Hippocampal formation (tissue), 2 donors: ENCODE results near the gene USE1.

Experiments used
- DNase-seq, 2 donors: peaks; one replicate each; lab custom pipeline; 2025; lab: John Stamatoyannopoulos, UW

Gene USE1

GRCh38 chr19:17259118-17259780, 44.1 kb downstream of the USE1 start:
- DNase-seq, result no peak

GRCh38 chr19:17259934-17260333, 44.8 kb downstream of the USE1 start:
- DNase-seq, result no peak

GRCh38 chr19:17260842-17261325, 45.7 kb downstream of the USE1 start:
- peak in 1 of 2 donors; percentile 12 for DNase-seq

GRCh38 chr19:17262557-17262956, 47.4 kb downstream of the USE1 start:
- no peak for DNase-seq

- DNase-seq, result no peak
Observed at GRCh38 chr19:17263712-17264640, 48.8 kb downstream of the USE1 start.

GRCh38 chr19:17264641-17264979, 49.5 kb downstream of the USE1 start, which contains the start of gene USHBP1:
TSS of gene USHBP1 (minus strand) at chr19:17264745. CDS start at chr19:17264299, 446 bp downstream.
- DNase-seq, result no peak

- DNase-seq, result no peak
Observed at GRCh38 chr19:17266026-17266425, 50.9 kb downstream of the USE1 start.

GRCh38 chr19:17266589-17266974, 51.4 kb downstream of the USE1 start:
- no peak for DNase-seq

- peak; percentile 97 to 99 for DNase-seq
Observed at GRCh38 chr19:17266975-17267788, 52.0 kb downstream of the USE1 start, which contains the start of gene BABAM1. TSS of gene BABAM1 (plus strand) at chr19:17267443. CDS start at chr19:17268807, 1,364 bp downstream.

GRCh38 chr19:17268754-17269153, 53.6 kb downstream of the USE1 start:
- no peak for DNase-seq
